ENCODE measurements around the gene GALNT5. TPM values are rescaled to one million over a fixed set of nuclear protein-coding genes. Genes with fewer than 3 reads are reported as not detected.

The GALNT5 gene
- polyA plus RNA-seq, 1 donor (not counting 4 experiments of a cell fraction or from before 2014, with no cell fraction given), result 8.3 TPM

- DNase-seq (ENCODE audit: low read depth, low spot score) (no peak), FAIRE-seq (peak; percentile 71)
- Histone ChIP-seq H3K9me1 (ENCODE audit: control insufficient read depth, extremely low read depth, insufficient read depth, low read length) (no peaks in the 10 kb centered on the region), H3K4me2 (ENCODE audit: control insufficient read depth, extremely low read depth, insufficient read depth, low read depth, low read length) (peak overlapping the region; percentile 8), H2AFZ (ENCODE audit: control insufficient read depth, low read length) (peak overlapping the region; percentile 54), H3K36me3 (ENCODE audit: control insufficient read depth in 2 of 2, extremely low read depth in 1 of 2, insufficient read depth in 2 of 2, low read length in 2 of 2) (no peaks in the 10 kb centered on the region), H3K9me3 (ENCODE audit: control insufficient read depth, low read depth, low read length) (no peaks in the 10 kb centered on the region), H4K20me1 (ENCODE audit: control insufficient read depth, extremely low read depth, insufficient read depth, low read length) (no peaks in the 10 kb centered on the region), H3K27ac (ENCODE audit: control insufficient read depth, insufficient read depth, low read length) (no peak overlapping the region), H3K4me1 (ENCODE audit: control insufficient read depth, extremely low read depth, insufficient read depth, low read length) (peaks cover 17% of the 10 kb centered on the region), H3K9ac (ENCODE audit: control insufficient read depth, extremely low read depth, insufficient read depth, low read length) (no peak overlapping the region), H3K27me3 (ENCODE audit: control insufficient read depth, extremely low read depth, insufficient read depth, low read length) (no peaks in the 10 kb centered on the region), H3K79me2 (ENCODE audit: control insufficient read depth, insufficient read depth, low read length) (no peaks in the 10 kb centered on the region), H3K4me3 (ENCODE audit: control insufficient read depth in 2 of 3, extremely low read depth in 1 of 3, insufficient read depth in 2 of 3, low read depth in 1 of 3, low read length in 3 of 3) (no peak overlapping the region)
- TF ChIP-seq CTCF (optimal IDR thresholded peaks at IDR 0.05 in 1 of 3, IDR thresholded peaks at IDR 0.05 in 1 of 3, conservative IDR thresholded peaks at IDR 0.05 in 1 of 3; ENCODE audit: extremely low read depth in 1 of 3, insufficient read depth in 2 of 3, low read length in 3 of 3) (no peak), EZH2 (IDR thresholded peaks at IDR 0.05; ENCODE audit: low read length) (no peak)
- dilution Hi-C loops (cut with MboI; ENCODE audit: extremely low pct_ligation_motif_present, low sequenced_read_pairs), result no loop called here
Measured at GRCh38 chr2:157264099-157264498, 6.6 kb downstream of the GALNT5 start.

- Histone ChIP-seq H3K27me3 (ENCODE audit: control insufficient read depth, extremely low read depth, insufficient read depth, low read length) (no peaks in the 10 kb centered on the region), H3K4me1 (ENCODE audit: control insufficient read depth, extremely low read depth, insufficient read depth, low read length) (peaks cover 16% of the 10 kb centered on the region), H3K36me3 (ENCODE audit: control insufficient read depth in 2 of 2, extremely low read depth in 1 of 2, insufficient read depth in 2 of 2, low read length in 2 of 2) (no peaks in the 10 kb centered on the region), H2AFZ (ENCODE audit: control insufficient read depth, low read length) (no peak overlapping the region), H3K9me1 (ENCODE audit: control insufficient read depth, extremely low read depth, insufficient read depth, low read length) (no peaks in the 10 kb centered on the region), H3K9ac (ENCODE audit: control insufficient read depth, extremely low read depth, insufficient read depth, low read length) (no peak overlapping the region), H3K9me3 (ENCODE audit: control insufficient read depth, low read depth, low read length) (no peaks in the 10 kb centered on the region), H3K27ac (ENCODE audit: control insufficient read depth, insufficient read depth, low read length) (no peak overlapping the region), H3K79me2 (ENCODE audit: control insufficient read depth, insufficient read depth, low read length) (no peaks in the 10 kb centered on the region), H4K20me1 (ENCODE audit: control insufficient read depth, extremely low read depth, insufficient read depth, low read length) (no peaks in the 10 kb centered on the region), H3K4me2 (ENCODE audit: control insufficient read depth, extremely low read depth, insufficient read depth, low read depth, low read length) (no peak overlapping the region), H3K4me3 (ENCODE audit: control insufficient read depth in 2 of 3, extremely low read depth in 1 of 3, insufficient read depth in 2 of 3, low read depth in 1 of 3, low read length in 3 of 3) (no peak overlapping the region)
- no peak for FAIRE-seq
- no peak for DNase-seq (ENCODE audit: low read depth, low spot score)
- TF ChIP-seq CTCF (optimal IDR thresholded peaks at IDR 0.05 in 1 of 3, IDR thresholded peaks at IDR 0.05 in 1 of 3, conservative IDR thresholded peaks at IDR 0.05 in 1 of 3; ENCODE audit: extremely low read depth in 1 of 3, insufficient read depth in 2 of 3, low read length in 3 of 3) (no peak), EZH2 (IDR thresholded peaks at IDR 0.05; ENCODE audit: low read length) (no peak)
- dilution Hi-C loops (cut with MboI; ENCODE audit: extremely low pct_ligation_motif_present, low sequenced_read_pairs), result no loop called here
Measured at GRCh38 chr2:157265825-157266224, 8.3 kb downstream of the GALNT5 start.
